HG03575 (cell line): ENCODE results near the gene PZP.

ENCODE experiments used
- ATAC-seq: cut with Tn5 transposase; IDR thresholded peaks from one replicate; pipeline ENCODE4 v1.9.1; 2021; ENCODE audit not compliant: unreplicated experiment, insufficient number of reproducible peaks, low FRiP score; ENCODE audit errors: extremely low read depth

Gene PZP

GRCh38 chr12:9109737-9110491, 98.3 kb downstream of the PZP start:
- no peak for ATAC-seq

- no peak for ATAC-seq
Measured at GRCh38 chr12:9109213-9109522, 99.0 kb downstream of the PZP start.

GRCh38 chr12:9108504-9109212, 99.5 kb downstream of the PZP start:
- ATAC-seq, result no peak

DNA sequence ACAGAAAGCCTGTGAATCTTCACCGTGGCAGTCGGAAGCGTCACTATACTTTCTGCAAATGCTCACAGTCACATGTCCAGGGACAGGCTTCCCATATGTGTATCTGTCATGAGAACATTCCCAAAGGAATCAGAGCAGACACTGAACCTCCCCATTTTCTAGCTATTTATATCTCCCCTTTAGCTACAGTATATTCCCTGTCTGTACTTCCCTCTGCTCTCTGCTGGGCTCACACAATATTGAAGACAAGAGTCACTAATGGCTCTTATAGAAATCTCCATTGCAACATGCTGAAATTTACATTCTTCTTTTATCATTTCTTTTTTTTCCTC, 100.7 kb downstream of the PZP start:
- ATAC-seq, result no peak

GRCh38 chr12:9106610-9107541, 101.3 kb downstream of the PZP start:
- ATAC-seq, result no peak

- ATAC-seq, result no peak
Measured at GRCh38 chr12:9106067-9106466, 102.1 kb downstream of the PZP start.

- ATAC-seq, result no peak
Measured at GRCh38 chr12:9104767-9105423, 103.3 kb downstream of the PZP start.

DNA sequence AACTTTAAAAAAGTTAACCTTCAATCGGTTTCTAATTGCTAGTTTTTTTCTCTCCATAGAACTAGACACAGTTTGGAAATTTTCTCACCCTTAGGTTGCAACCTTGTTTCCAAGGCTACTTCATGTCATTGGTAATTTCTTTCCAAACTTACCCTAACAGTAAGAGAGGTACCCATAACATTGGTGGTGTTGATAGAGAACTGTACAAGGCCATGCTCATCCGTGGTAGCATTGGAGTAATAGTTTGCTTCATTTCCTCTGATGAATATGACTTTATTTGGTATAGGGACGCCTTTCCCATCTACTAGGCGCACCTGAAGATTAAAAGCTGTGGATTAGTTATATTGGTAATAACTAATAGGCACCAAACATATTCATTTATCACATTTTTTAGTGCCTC, 104.1 kb downstream of the PZP start:
- no peak for ATAC-seq

GRCh38 chr12:9103050-9103849, 104.9 kb downstream of the PZP start:
- no peak for ATAC-seq

GRCh38 chr12:9101018-9101687, 107.0 kb downstream of the PZP start:
- ATAC-seq, result no peak

GRCh38 chr12:9099552-9100190, 108.5 kb downstream of the PZP start:
- no peak for ATAC-seq
